ENCODE data around the gene AGBL1.

Gene AGBL1

GRCh38 chr15:86163816-86164215, 84.1 kb downstream of the AGBL1 start:
- no peak for DNase-seq (ENCODE audit: low read depth)

- no peak for DNase-seq (ENCODE audit: low read depth)
These were observed 84.7 kb downstream of the AGBL1 start for GRCh38 chr15:86164232-86164898.

DNA sequence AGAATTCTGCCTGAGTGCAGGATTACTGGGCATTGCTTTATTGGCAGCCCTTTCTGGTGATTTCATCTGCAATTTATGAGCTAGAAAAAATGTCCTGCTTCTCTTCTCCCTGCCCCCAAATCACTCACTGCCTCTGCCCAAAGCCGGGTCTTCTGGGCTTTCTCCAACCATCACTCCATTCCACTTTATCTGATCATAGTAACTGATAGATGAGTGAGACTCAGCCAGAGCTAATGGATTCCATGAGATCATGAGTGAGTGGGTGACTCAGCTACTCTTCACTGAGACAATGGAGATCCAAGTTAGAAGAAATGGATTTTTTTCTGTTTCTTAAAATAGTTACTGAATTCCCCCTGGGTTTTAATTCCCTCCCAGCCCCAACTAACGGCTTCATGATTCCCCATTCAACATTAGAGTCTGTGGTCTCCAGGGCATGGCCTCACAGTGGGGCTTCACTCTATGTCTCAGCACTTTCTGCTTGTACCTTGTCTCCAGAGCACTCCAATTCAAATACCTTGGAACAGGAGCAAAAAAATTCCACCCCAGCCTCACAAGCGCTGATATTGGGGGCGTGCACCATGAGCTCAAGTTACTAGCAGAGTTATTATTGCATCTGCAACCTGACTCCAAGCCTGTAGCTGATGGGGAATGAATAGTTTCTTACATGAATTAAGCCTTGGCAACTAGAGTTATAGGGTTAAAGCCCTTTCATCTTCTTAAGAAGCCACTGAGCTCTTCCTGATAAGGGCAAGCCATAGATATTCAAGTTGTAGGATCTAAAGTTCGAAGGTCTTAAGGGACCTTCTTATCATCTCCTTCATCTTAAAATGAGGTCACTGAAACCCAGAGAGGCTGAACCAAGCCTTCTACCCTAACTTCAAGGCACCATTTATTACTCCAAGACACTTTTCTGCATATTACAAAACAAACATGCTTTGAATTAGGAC, 85.9 kb downstream of the AGBL1 start:
- DNase-seq (ENCODE audit: low read depth) = no peak

DNA sequence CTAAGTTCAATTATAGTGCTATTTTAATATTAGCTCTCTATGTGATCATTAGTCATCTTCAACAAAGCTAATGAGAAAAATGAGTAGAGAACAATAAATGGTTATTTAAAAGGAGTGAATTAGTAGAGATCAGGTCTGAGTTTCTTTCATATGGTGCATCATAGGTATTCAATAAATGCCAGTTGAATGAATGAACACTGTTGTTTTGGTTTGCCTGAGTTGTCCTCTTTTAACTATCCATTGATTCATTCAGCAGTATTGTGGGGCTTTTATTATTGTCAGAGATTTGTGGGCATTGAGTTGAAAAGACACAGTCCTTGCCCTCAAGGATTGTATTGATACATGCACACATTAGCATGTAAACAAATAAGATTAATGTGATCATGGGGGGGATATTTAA, 88.2 kb downstream of the AGBL1 start:
- no peak for DNase-seq (ENCODE audit: low read depth)

GRCh38 chr15:86178845-86179244, 99.2 kb downstream of the AGBL1 start:
- no peak for DNase-seq (ENCODE audit: low read depth)

GRCh38 chr15:86183596-86184491, 104.2 kb downstream of the AGBL1 start:
- no peak for DNase-seq (ENCODE audit: low read depth)

GRCh38 chr15:86193716-86194380, 114.2 kb downstream of the AGBL1 start:
- DNase-seq (ENCODE audit: low read depth) = no peak

GRCh38 chr15:86197770-86198169, 118.1 kb downstream of the AGBL1 start:
- peak; percentile 1 for DNase-seq (ENCODE audit: low read depth)

DNA sequence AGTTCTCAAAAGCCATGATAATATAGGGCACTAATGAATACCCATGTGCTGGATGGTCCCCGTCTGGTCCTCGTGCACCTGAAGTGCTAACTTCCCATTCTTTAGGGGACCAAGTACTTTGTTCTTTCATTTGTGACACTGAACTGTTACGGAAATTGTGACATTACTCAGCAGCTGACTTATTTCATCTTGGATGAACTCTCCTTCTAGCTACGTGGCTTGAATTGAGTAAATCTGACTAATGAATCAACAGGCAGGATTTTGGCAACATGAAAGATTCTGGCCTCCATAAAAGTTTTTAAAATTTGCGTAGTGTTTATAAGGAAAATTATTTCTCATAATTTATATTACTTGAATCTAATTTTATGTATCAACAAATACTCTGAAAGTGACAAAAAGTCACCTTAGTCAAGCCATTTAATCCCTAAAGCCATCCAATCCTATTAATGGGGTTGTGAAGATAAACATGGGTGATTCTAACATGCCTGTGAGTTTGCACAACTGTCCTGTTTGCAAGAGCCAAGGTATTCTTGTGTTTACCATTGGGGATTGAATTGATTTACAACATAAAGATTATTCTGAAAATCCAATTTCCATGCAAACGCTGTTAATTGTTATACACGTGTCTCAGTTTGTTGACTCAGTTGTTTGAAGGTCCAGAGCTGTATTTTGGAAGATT, 119.9 kb downstream of the AGBL1 start:
- DNase-seq (ENCODE audit: low read depth) = peak; percentile 4

- no peak for DNase-seq (ENCODE audit: low read depth)
These were observed 121.8 kb downstream of the AGBL1 start for GRCh38 chr15:86201313-86202008.

DNA sequence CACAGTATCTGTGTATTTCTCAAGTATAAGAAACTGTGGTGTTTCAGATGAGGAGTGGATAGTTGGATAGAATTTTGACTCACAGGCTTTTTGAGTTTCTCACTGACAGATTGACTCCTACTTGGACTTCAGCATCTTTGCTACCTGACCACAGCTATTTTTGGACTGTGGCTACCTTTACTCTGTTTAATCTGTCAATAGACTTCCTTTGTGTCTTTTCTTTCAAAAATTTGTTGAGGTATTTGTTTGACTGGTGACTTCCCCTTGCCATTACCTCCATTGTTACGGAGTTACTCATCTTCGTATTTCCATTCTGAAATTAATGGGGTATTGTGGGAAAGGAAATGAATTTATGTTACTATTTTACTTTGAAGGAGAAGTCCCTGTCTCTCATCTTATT, 123.8 kb downstream of the AGBL1 start:
- DNase-seq (ENCODE audit: low read depth) = no peak

GRCh38 chr15:86205096-86205495, 125.4 kb downstream of the AGBL1 start:
- DNase-seq (ENCODE audit: low read depth) = no peak

DNA sequence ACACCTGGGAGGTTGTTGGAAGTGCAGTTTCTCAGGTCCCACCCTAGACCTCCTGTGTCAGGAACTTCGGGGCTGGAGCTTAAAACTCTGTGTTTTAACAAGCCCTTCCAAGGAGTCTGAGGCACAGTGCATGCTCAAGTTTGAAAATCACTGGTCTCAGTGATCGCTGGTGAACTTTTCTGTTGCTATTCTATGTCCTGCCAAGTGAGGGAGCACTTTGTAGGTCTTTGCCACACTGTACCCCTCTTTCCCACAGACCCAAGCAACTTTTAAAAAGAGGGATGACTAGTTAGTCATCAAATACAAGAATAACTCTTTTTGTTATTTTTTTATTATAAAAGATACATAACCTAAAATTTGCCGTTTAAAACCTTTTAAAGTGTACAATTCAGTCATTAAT, 133.7 kb downstream of the AGBL1 start:
- no peak for DNase-seq (ENCODE audit: low read depth)

GRCh38 chr15:86213888-86214287, 134.2 kb downstream of the AGBL1 start:
- DNase-seq (ENCODE audit: low read depth) = no peak

GRCh38 chr15:86221119-86221518, 141.4 kb downstream of the AGBL1 start:
- no peak for DNase-seq (ENCODE audit: low read depth)

GRCh38 chr15:86229306-86229705, 149.6 kb downstream of the AGBL1 start:
- no peak for DNase-seq (ENCODE audit: low read depth)

DNA sequence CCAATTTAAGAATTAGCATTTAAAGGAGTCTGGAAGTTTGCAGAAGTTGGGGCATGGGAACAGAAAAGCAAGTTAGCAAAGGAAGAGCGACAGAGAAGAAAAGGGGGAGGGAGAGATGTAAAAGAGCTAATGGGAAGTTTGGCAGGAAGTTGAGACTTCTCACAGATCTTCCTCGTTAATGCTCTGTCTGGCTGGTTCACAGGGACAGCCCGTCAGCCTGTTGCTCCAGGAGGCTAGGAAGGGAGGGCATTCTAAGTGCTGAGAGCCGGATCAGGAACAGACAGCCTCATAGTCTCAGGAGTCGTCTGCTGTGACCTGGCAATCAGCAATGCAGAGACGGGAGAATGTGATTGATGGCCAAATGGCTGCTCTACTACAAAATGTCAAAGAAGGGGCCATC, 150.3 kb downstream of the AGBL1 start:
- DNase-seq (ENCODE audit: low read depth) = no peak

DNA sequence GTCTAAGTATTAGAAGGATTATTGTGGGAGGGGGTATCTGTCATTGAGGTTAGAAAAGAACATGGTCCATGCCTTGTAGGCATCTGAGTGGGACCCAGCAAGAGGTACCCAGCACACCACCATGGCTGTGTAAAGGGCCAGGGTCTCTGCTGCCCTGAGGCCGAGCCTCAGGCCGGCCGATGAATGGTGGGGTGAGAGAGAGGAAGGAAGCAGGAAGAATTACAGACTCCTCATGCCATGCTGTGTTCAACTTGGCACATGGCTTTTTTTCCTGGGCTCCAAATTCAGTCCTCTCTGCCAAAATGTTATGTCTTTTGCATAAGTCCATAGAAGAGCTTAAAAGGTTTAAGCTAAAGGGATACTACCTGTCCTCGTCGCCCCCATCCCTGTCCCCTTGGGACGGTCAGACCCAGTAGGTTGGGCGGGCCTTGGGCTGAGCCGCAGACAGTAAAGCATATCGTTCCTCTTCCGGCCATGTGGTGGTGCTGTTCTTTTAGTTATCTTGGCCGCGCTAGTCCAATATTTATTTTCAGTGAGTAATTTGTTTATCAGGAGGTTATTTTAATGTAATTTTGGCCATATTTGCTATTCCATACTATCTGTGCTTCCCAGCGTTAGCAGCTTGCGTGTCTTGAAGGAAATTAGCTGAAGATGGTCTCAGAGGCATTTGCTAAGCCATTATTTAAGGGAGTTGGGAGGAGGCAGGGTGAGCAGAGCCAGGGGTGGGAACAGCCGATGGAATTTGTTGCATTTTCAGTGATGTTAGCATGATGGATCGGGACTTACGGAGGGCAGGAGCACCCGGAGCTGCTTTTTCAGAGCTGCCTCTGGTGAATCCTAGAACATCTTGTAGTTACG, 152.4 kb downstream of the AGBL1 start:
- DNase-seq (ENCODE audit: low read depth) = peak; percentile 9

- no peak for DNase-seq (ENCODE audit: low read depth)
These were observed 156.0 kb downstream of the AGBL1 start for GRCh38 chr15:86235667-86236066.

Data from stromal cell of bone marrow (primary cell).